GM21717 (cell line): ENCODE results near the gene TAS2R1.

Experiments
- ATAC-seq: cut with Tn5 transposase; IDR thresholded peaks from one replicate; pipeline ENCODE4 v1.9.1; 2021; ENCODE audit warnings: mild to moderate bottlenecking, moderate library complexity; ENCODE audit not compliant: unreplicated experiment

TAS2R1 gene

DNA sequence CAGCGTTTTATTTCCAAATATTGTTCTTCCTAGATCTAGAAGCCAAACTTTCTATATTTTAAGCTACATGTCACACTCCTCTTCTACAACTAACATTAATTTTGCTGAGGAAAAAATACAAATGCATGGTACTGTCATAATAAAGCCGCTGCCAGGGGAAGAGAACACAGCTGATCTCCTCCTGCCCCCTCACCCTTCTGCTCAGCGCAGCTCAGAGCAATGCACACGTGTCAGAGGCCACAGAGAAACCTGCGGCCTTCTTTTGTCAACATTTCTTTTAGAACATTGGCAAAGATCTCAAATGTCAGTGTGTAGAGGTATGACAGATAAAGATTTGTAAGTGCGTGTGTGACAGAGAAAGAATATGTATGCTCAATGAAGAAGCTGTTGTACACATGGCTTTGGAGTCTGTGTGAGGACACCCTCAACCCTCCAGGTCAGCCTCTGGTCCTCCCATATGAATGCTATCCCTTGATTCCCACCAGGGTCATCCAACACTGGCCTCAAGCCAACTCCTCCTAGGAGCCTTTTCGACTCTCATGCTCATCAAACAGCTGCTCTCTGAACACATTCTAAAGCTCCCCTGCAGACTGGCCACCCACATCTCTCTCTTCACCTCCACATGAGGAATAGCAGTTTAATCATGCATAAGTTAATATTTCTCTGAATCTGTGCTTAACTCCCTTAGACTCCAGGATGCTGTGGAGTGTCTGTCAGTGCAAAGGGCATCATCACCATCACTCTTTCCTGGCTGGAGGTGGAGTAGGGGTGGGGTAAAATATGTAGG, 40.9 kb downstream of the TAS2R1 start:
- ATAC-seq: no peak

DNA sequence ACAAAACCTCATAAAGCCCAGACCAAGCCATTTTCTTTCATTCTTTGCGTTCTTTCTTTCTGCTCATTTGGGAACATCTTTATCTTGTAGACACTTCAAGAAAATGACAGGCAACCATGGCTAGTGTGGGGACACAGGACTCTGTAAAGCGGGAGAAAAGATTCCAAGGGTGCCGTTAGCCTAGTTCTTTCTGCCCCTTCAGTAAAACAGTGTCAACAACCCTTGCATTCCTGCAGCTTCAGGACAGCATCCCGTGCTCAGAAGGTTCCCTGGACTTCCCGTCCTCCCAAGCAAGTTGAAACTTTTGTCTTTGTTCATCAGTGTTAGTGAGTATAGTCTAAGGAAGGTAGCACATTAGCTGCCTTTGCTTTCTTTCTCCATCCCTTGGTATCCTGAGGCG, 41.9 kb downstream of the TAS2R1 start:
- no peak for ATAC-seq

DNA sequence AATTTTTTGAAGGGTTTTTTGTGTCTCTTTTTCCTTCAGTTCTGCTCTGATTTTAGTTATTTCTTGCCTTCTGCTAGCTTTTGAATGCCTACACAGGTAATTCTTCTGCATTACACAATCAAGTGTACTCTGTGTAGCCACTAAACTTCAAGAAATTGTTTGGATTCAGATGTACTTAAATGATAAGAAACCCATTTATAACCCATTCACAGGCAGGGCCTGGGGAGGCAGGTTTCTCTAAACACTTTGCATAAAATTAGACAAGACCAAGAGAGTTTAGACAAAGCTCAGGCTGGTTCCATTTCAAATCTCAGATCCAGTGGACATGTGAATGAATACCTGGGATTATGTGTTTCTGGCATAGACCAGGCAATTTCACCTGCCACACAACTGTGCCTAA, 43.0 kb downstream of the TAS2R1 start:
- ATAC-seq: no peak

DNA sequence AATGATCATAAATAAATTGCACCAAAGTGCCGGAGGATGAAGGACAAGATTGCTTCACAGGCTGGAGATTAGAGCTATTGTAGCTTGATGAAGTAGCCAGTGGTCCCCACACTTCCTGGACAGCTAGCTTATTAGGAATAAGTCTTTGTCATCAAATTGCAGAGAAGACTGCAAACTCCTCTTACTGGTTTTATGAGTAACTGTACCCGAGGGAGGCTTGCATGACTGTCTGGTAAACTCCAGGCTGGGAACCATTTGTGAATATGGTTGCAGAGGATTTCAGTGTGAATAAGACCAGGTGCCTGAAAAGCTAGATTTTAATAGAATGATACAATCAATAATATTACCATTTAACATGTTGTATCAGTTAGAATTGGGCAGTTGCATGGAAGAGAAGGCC, 47.7 kb downstream of the TAS2R1 start:
- ATAC-seq: no peak
